GM13976 (cell line): ENCODE measurements around the gene GALNT9.

ENCODE experiments used
- DNase-seq: peaks from one replicate; pipeline ENCODE4 v3.0.0; 2012; ENCODE audit warnings: low spot score
- in situ Hi-C: fragments of 300-500 bp; cut with MboI; formaldehyde crosslinking; loops from one replicate; pipeline ENCODE4 v1.12.0; 2022; ENCODE audit warnings: low sequenced_read_pairs, mixed read lengths, inconsistent platforms; ENCODE audit not compliant: unreplicated experiment
- TF ChIP-seq, protein P1 (sequence below): IDR thresholded peaks from 2 replicates; pipeline ENCODE4 v1.5.1; 2012; ENCODE audit warnings: borderline replicate concordance, mild to moderate bottlenecking; ENCODE audit not compliant: insufficient read depth; ENCODE audit errors: extremely low read depth, missing control alignments, control extremely low read depth

The GALNT9 gene

DNA sequence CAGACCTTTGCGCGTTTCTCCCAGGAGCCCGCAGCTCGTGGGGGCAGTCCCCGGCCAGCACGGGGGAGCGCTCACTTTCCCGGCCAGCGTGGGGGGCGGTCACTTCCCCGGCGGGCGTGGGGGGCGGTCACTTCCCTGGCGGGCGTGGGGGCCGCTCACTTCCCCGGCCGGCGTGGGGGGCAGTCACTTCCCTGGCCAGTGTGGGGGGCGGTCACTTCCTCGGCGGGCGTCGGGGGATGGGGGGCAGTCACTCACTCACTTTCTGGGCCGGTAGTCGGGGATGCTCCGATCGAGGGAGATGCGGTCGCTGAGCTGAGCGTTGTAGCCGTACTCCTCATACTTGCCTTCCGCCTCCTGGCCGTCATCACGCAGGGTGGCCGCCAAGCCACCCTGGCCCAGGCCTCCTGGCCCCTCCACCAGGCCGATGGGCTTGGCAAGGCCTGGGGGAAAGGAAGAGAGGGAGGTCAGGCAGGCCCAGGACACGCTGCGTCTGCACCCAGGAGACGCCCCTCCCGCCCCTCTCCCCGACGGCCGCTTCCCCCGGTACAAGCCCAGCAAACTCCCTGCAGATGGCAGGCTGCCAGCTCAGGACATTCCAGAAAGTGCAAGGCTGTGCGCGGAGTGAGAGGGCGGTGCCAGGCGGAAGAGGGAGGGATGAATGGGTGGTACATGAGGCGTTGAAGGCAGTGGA is 43.3 kb downstream of the GALNT9 start:
- no peak for DNase-seq
- in situ Hi-C loops, result no loop called here
- TF ChIP-seq, protein P1, sequence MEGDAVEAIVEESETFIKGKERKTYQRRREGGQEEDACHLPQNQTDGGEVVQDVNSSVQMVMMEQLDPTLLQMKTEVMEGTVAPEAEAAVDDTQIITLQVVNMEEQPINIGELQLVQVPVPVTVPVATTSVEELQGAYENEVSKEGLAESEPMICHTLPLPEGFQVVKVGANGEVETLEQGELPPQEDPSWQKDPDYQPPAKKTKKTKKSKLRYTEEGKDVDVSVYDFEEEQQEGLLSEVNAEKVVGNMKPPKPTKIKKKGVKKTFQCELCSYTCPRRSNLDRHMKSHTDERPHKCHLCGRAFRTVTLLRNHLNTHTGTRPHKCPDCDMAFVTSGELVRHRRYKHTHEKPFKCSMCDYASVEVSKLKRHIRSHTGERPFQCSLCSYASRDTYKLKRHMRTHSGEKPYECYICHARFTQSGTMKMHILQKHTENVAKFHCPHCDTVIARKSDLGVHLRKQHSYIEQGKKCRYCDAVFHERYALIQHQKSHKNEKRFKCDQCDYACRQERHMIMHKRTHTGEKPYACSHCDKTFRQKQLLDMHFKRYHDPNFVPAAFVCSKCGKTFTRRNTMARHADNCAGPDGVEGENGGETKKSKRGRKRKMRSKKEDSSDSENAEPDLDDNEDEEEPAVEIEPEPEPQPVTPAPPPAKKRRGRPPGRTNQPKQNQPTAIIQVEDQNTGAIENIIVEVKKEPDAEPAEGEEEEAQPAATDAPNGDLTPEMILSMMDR, result no peak

DNA sequence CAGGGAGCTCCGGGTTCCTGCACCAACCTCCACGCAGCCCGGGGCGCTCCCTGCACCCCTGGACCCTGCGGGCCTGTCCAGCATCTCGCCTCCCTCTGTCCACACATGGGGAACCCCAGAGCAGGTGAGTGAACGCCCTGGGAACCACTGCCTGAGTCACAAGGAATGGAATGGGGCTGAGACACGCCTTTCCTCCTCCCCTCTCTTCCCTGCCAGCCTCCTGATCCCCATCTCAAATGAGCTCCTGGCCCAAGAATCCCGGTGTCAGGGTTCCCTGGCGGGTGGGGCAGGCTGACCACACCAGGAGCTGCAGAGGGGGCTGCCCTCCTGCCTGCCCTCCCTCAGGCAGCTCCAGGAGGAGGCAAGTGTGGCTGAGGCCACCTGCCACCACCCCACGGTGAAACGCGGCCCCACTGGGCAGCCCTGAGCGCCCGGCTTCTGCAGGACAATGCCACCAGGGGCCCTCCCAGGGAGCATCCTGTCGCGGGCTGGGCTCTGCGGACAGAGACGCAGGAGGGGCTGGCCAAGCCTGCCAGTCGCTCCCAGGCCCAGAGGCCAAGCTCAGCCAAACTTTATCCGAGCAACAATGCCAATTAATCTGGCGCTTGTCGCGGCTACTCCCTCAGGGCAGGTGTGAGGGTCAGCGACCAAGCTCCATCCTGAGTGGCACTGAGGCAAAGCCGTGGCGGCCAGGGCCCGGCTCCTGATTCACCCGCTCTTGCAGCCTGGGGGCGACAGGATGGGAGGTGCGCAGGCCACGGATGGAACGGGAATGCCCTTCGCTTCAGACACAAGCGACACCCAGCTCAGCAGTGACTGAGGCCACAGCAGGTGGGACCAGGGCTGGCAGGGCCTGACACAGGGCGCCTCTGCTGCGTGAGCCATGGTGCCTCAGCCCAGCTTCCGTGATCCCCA is 44.3 kb downstream of the GALNT9 start:
- in situ Hi-C loops, result no loop called here
- no peak for DNase-seq
- TF ChIP-seq, protein P1, result no peak

DNA sequence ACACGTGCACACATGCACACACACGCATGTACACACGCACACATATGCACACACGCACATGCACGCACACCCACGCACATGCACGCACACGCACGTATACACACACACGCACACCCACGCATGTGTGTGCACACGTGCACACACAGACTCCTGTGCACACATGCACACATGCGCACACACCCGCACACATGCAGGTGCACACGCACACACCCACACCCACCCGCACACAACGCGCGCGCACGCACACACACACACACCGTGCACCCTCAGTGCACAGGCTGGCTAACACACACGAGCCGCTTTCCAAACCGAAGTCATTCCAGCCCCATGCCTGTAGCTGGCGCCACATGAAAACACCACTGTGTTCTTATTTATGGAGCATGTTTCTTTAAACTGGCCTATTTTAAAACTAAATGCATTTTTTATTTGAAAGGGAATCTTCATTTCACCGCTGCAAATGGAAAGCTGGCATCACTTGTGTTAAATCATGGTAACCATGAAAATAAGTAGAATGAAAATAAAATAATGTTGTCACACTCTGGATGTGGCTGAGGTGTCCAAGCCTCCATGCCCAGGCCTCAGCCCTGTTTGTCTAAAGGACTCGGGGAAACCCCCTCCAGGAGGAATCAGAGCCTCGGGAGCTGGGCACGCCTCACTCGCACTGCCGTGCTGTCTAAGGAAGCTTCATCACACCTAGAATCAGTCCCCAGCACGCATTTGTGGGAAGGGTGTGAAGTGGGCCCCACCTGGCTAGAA is 45.1 kb downstream of the GALNT9 start:
- in situ Hi-C loops, result no loop called here
- no peak for DNase-seq
- TF ChIP-seq, protein P1, result no peak

DNA sequence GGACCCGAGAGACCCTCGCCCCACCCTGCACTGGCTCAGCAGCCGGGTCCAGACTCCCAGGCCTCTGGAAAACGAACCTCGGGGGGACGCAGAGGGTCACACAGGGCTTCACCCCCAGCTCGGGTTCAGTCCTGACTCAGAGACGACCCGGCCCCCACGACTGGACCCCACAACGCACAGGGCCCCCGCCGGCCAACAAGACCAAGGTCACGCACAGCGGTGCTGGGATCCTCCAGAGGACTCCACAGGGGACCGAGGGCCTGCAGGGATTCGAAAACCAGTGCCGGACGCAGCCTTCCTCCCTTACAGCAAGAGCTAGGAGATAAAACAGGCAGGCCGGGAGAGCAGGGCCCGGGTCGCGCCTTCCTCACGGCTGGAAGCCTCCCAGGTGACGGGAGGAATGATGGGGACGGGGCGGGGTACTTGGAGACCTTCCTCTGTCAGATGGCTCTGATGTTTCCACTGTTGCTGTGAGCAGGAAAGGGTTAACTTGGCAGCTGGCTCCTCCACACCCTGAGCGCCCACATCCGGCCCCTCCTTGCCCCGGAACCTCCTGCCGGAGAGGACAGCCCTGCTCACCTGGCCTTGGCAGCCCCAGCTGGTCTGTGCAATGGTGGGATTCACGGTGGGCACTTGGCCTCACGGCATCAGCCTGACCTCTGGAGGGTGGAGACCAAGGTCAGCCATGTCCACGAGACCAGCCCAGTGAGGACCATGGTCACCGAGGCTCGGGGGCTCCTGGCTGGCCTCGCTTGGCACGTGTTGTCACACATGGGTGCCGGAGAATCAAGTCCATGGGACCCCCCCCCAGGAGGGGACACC is 46.2 kb downstream of the GALNT9 start:
- TF ChIP-seq, protein P1, result no peak
- in situ Hi-C loops, result no loop called here
- DNase-seq, result no peak

DNA sequence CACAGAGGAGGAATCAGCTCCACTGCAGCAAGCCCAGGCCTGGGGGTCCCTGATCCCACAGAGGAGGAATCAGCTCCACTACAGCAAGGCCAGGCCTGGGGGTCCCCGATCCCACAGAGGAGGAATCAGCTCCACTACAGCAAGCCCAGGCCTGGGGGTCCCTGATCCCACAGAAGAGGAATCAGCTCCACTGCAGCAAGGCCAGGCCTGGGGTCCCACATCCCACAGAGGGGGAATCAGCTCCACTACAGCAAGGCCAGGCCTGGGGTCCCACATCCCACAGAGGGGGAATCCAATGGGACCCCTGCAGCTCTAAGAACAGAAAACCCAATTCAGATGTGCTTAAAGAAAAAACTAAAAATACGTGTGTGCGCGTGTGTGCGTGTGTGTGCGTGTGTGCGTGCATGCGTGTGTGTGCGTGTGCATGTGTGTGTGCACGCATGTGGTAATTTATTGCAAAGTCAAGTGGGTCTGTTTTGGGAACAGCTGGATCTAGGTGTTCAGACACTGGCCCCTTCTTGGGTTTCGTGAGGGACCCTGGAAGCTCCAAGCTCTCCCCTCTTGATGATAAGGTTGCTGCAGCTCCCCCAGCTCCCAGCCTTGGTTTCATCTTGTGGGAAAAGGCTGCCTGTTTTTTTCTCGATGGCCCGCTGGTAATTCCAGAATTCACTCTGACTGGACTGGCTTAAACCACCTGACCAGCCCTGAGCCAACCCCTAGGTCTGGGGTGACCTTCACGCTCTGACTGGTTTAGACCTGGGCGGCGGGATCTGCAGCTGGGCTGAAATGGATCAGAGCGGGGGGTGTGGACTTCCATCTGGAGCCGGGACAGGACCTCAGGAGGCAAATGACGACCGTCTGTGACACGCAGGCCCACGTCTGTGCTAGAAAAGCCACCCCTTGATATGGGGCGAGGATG is 47.1 kb downstream of the GALNT9 start:
- TF ChIP-seq, protein P1, result no peak
- DNase-seq, result no peak
- in situ Hi-C loops, result no loop called here
